NT2/D1 (cell line): ENCODE results near the gene GON4L.

ENCODE experiments used
- SUZ12 ChIP-seq: IDR thresholded peaks from 2 replicates; pipeline ENCODE4 v1.6.1; 2011; ENCODE audit not compliant: insufficient read length, insufficient read depth; ENCODE audit errors: extremely low read depth
- YY1 ChIP-seq: IDR thresholded peaks from 2 replicates; pipeline ENCODE4 v1.6.1; 2011; ENCODE audit not compliant: insufficient read length, insufficient read depth
- ZNF274 ChIP-seq: IDR thresholded peaks from 2 replicates; pipeline ENCODE4 v1.6.1; 2011; ENCODE audit warnings: mild to moderate bottlenecking, low read depth, low read length

DNA sequence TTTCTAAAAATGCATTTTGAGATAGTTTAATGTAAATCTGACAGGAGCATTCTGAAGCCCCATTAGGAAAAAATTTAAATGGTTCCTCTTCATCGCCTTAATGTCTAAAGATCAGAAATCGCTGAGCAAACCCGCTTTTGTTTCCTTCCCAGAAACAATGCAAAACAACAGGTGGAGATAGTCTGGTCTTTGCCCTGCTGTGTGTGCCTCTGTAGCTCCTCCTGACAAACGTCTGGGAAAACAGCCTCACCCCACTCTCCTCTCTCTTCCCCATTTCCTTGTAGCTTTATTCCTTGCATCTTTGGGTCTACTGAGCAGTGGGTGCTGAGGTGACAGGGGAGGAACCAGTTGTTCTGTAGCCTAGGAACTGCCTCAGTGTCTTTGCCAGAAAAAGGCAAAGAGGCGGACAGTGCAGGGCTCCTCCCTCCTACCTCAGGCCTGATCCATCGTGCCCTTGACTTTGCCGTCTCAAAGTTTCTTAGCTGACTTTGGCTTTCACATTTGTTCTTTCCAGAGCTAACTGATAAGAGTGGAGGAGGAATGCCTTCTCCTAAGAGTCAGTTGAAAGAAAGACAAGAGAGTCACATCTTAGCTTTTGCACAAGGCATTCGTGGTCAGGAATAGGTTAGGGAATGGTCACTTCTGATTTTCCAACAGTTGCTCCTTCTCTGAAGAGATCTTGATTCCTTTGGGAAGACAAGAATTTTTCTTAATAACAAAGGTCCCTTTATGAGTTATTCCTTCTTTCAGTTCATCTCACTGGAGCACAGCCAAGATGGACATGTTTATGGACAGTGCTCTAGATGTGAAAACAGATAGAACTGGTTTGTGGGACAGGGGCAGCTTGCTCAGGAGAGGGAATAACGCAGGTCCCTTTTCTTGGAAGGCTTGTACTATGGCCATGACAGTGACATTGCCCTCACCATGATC, 27.3 kb upstream of the GON4L start:
- no peak for TF ChIP-seq ZNF274
- no peak for TF ChIP-seq YY1
- no peak for TF ChIP-seq SUZ12
